ENCODE measurements around the gene MTA1. TPM values are rescaled to one million over a fixed set of nuclear protein-coding genes. Genes with fewer than 3 reads are reported as not detected.
A peak's percentile ranks its signal among the peaks of the same experiment; 100 is the strongest.

The MTA1 gene
- total RNA-seq, 2 experiments from 2014 or later, result 103 to 217 TPM

GRCh38 chr14:105422695-105423487, 3.3 kb downstream of the MTA1 start:
- CTCF ChIA-PET (ENCODE audit: unreplicated experiment), result no interaction called here
- Histone ChIP-seq H3K27ac (ENCODE audit: low read depth, low read length, poor library complexity, severe bottlenecking) (no peak overlapping the region), H3K4me2 (ENCODE audit: low read length) (peak overlapping the region; percentile 91), H2AFZ (ENCODE audit: low read length) (no peak overlapping the region), H3K9me3 (ENCODE audit: low read length) (no peaks in the 10 kb centered on the region), H3K36me3 (ENCODE audit: insufficient read depth, low read length) (peaks cover 64% of the 10 kb centered on the region), H3K4me1 (ENCODE audit: insufficient read depth, low read length, poor library complexity, severe bottlenecking) (peaks cover 28% of the 10 kb centered on the region), H4K20me1 (ENCODE audit: insufficient read depth, low read length) (0 out of 2 replicates have a peak, but pooled peaks cover 5% of the 10 kb centered on the region), H3K4me3 (ENCODE audit: low read depth, low read length, poor library complexity, severe bottlenecking) (no peak overlapping the region), H3K9me2 (ENCODE audit: insufficient read depth, low read length) (no peaks in the 10 kb centered on the region), H3K79me2 (ENCODE audit: insufficient read depth, low read depth, low read length) (peaks cover 48% of the 10 kb centered on the region)
- DNase-seq (ENCODE audit: low spot score), result no peak
- no TSS peak for BruUV-seq (replicated peaks)
- POLR2A ChIA-PET, result interaction anchor here (0.6 to 1.0 kb wide), 2 partner anchors 20 to 288 kb away, joined by 3 read pairs; no protein-coding TSS in a partner anchor
- TF ChIP-seq CTCF (conservative IDR thresholded peaks at IDR 0.05; ENCODE audit: low read length) (no peak), EZH2phosphoT487 (IDR thresholded peaks at IDR 0.05; ENCODE audit: borderline replicate concordance, low read depth, low read length) (no peak)
- intact Hi-C loops (cut with micrococcal nuclease; ENCODE audit: unreplicated experiment), result no loop called here

GRCh38 chr14:105423488-105424195, 4.0 kb downstream of the MTA1 start:
- Histone ChIP-seq H3K36me3 (ENCODE audit: insufficient read depth, low read length) (peaks cover 71% of the 10 kb centered on the region), H3K9me3 (ENCODE audit: low read length) (no peaks in the 10 kb centered on the region), H2AFZ (ENCODE audit: low read length) (no peak overlapping the region), H3K27ac (ENCODE audit: low read depth, low read length, poor library complexity, severe bottlenecking) (no peak overlapping the region), H3K79me2 (ENCODE audit: insufficient read depth, low read depth, low read length) (peaks cover 48% of the 10 kb centered on the region), H4K20me1 (ENCODE audit: insufficient read depth, low read length) (0 out of 2 replicates have a peak, but pooled peaks cover 5% of the 10 kb centered on the region), H3K4me2 (ENCODE audit: low read length) (no peak overlapping the region), H3K4me1 (ENCODE audit: insufficient read depth, low read length, poor library complexity, severe bottlenecking) (peaks cover 26% of the 10 kb centered on the region), H3K9me2 (ENCODE audit: insufficient read depth, low read length) (no peaks in the 10 kb centered on the region), H3K4me3 (ENCODE audit: low read depth, low read length, poor library complexity, severe bottlenecking) (no peak overlapping the region)
- intact Hi-C loops (cut with micrococcal nuclease; ENCODE audit: unreplicated experiment), result no loop called here
- TF ChIP-seq EZH2phosphoT487 (IDR thresholded peaks at IDR 0.05; ENCODE audit: borderline replicate concordance, low read depth, low read length) (no peak), CTCF (conservative IDR thresholded peaks at IDR 0.05; ENCODE audit: low read length) (no peak)
- no TSS peak for BruUV-seq (replicated peaks)
- POLR2A ChIA-PET, result interaction anchor here (1.0 kb wide), 1 partner anchor 20 kb away, joined by 3 read pairs; no protein-coding TSS in a partner anchor
- CTCF ChIA-PET (ENCODE audit: unreplicated experiment), result no interaction called here
- no peak for DNase-seq (ENCODE audit: low spot score)

Data from OCI-LY7 (cell line).